LNCaP clone FGC (cell line): Measurements from ENCODE around the gene PER1.

Source experiments
- DNase-seq: peaks from one replicate; pipeline ENCODE4 v3.0.0-alpha.2; 2011; ENCODE audit warnings: low read depth
- H3K4me3 ChIP-seq: 2 replicates; pipeline ENCODE4 v1.5.1; 2011; ENCODE audit warnings: mild to moderate bottlenecking, low read depth, low read length, control low read depth
- TF ChIP-seq, protein P1 (sequence below): IDR thresholded peaks from 2 replicates; pipeline ENCODE4 v1.5.1; 2012; ENCODE audit warnings: mild to moderate bottlenecking; ENCODE audit not compliant: control insufficient read depth, insufficient read depth; ENCODE audit errors: extremely low read depth

Gene PER1

DNA sequence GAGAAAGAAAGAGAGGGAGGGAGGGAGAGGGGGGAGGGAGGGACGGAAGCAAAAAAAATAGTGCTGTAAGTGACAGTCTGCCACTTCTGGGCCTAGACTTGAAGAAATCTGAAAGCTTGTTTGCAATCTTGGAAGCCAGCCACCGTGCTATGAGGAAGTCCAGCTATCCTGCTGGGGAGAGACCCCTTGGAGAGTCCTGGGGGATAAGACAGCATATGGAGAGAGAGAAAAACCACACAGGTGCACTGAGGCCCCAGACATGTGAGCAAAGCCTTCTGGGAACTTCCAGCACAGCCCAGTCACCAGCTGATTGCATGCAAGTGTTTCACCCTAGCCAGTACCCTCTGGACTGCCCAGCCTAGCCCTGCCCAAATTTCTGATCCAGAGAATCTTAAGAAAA is 52.1 kb downstream of the PER1 start:
- no peak overlapping the region for H3K4me3 ChIP-seq
- TF ChIP-seq, protein P1, sequence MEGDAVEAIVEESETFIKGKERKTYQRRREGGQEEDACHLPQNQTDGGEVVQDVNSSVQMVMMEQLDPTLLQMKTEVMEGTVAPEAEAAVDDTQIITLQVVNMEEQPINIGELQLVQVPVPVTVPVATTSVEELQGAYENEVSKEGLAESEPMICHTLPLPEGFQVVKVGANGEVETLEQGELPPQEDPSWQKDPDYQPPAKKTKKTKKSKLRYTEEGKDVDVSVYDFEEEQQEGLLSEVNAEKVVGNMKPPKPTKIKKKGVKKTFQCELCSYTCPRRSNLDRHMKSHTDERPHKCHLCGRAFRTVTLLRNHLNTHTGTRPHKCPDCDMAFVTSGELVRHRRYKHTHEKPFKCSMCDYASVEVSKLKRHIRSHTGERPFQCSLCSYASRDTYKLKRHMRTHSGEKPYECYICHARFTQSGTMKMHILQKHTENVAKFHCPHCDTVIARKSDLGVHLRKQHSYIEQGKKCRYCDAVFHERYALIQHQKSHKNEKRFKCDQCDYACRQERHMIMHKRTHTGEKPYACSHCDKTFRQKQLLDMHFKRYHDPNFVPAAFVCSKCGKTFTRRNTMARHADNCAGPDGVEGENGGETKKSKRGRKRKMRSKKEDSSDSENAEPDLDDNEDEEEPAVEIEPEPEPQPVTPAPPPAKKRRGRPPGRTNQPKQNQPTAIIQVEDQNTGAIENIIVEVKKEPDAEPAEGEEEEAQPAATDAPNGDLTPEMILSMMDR: no peak
- DNase-seq: no peak

DNA sequence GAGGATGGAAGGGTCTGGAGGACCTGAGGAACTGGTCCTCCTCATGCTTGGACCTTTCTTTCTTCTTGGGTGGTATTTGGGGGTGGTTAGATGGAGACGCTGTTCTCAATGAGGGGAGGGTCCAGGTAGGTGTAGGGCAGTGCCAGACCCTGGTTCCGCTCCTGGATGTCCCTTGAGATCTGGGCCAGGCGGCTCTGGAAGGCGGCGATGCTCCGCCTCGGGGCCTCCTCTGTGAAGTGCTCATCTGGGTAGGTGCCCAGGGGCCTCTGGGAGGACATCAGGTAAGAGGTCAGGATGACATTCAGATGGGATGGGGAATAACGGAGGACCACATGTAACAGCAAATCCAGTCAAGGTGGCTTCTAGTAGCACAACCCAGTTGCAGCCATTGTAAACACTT is 55.7 kb downstream of the PER1 start:
- no peak for DNase-seq
- no peak overlapping the region for H3K4me3 ChIP-seq
- TF ChIP-seq, protein P1: no peak

DNA sequence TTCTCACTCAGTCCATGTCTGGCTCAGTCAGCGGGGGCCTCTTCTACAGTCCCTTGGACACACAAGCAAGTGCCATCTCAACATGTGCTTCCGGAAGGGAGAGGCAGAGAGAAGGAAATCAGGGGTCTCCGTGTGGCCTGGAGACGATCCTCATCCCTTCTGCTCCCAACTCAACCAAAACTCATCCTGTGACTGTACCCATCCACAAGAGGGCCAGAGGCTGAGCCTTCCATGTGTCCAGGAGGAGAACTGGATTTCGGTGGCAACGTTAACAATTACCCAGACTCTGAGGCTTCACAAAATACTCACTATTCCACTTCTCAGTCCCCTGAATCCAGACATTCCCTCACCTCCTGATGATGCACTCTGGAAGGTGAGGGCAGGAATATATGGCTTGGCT is 56.8 kb downstream of the PER1 start:
- H3K4me3 ChIP-seq: no peak overlapping the region
- TF ChIP-seq, protein P1: no peak
- no peak for DNase-seq

DNA sequence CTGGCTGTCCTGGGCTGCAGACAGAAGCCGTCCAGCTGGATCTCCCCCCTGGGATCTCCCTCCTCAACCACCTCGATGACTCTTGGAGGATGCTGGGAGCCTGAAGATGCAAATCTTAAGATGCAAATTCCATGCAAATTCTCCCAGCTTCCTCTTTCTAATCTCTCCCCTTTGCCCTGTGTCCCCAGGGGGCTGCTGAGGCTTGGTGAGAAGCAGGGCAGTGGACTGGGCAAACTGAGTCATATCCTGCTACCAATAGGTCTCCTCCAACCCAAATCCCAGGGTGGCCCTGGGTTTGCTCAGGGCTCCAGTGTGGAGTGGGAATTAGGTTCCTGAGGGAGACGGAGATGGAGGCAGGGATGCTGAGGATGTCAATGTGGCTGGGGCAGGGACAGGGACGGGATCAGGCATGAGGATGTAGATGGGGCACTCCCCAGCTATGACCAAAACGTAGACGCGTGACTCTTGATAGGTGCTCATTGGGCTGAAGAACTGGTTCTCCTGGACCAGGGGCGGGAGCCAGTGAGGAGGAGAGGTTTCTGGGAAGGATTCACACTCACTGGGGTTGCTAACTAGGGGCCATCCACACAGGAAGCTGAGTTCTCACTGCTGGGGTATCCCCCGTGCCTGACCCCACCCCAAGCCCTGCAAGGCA is 61.0 kb downstream of the PER1 start:
- no peak overlapping the region for H3K4me3 ChIP-seq
- TF ChIP-seq, protein P1: no peak
- no peak for DNase-seq
